PFSK-1 (cell line): ENCODE data around the gene MYL6B.

Experiments used
- FOXP2 ChIP-seq: optimal IDR thresholded peaks from 2 replicates; pipeline ENCODE3; 2011; ENCODE audit warnings: borderline replicate concordance, control low read depth, inconsistent platforms; ENCODE audit not compliant: insufficient read depth; ENCODE audit errors: extremely low read length, extremely low read depth
- POLR2AphosphoS5 ChIP-seq: IDR thresholded peaks from 2 replicates; pipeline ENCODE4 v1.6.1; 2012; ENCODE audit warnings: low read depth, mild to moderate bottlenecking, control low read depth, low read length, moderate library complexity
- SIN3A ChIP-seq: IDR thresholded peaks from 2 replicates; pipeline ENCODE4 v1.6.1; 2012; ENCODE audit warnings: mild to moderate bottlenecking, low read length, moderate library complexity, borderline replicate concordance; ENCODE audit not compliant: insufficient read depth
- TAF1 ChIP-seq: IDR thresholded peaks from 2 replicates; pipeline ENCODE4 v1.6.1; 2012; ENCODE audit warnings: low read length, control low read depth, borderline replicate concordance; ENCODE audit not compliant: insufficient read depth
- TF ChIP-seq, protein P1 (sequence below), 2 experiments: IDR thresholded peaks; 2 replicates each; pipeline versions ENCODE4 v1.6.1 to v1.8.0; 2011 to 2012; ENCODE audit warnings: low read depth in 2 of 2, low read length in 2 of 2, control low read depth in 1 of 2, inconsistent platforms in 1 of 2, mild to moderate bottlenecking in 1 of 2, moderate library complexity in 1 of 2; ENCODE audit not compliant: insufficient read depth in 1 of 2

The MYL6B gene

DNA sequence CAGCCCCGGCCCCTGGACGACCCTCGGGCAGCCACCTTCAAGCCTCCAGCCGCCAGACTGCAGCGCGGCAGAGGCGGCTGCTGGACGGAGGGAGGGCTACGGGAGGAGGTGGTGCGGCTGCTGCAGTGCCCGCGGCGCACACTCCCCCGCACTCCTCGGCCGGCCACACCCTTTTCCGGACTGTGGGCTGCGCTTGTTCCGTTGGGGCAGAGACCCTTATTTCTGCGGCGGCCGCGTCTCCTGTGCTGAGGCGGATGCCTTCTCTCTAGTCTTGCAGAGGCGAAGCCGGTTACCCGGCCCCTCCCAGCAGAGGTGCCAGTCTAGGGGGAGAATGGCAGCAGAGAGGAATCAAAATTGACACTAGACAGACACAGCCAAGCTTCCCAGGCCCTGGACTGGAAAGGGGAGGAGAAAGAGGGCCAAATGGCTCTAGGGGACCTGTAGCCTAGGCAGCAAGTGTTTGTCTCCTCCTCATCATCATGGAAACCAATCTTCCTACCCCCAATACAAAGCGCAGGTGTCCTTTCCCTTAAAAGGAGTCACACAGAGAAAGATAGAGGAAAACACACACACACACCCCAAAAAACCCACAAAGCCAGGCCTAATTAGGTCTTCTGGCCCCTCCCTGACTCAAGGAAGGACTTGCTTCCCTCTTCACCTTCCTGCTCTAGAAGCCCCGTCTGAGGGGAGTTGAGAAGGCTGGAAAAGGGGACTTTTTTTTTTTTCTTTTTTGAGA, 23.0 kb upstream of the MYL6B start:
- TF ChIP-seq POLR2AphosphoS5 = peak; percentile 71
- peak; percentile 51; the same call in 1 of the 2 replicates for TF ChIP-seq SIN3A
- TF ChIP-seq TAF1 = peak; percentile 59; the same call in 1 of the 2 replicates
- TF ChIP-seq, protein P1, sequence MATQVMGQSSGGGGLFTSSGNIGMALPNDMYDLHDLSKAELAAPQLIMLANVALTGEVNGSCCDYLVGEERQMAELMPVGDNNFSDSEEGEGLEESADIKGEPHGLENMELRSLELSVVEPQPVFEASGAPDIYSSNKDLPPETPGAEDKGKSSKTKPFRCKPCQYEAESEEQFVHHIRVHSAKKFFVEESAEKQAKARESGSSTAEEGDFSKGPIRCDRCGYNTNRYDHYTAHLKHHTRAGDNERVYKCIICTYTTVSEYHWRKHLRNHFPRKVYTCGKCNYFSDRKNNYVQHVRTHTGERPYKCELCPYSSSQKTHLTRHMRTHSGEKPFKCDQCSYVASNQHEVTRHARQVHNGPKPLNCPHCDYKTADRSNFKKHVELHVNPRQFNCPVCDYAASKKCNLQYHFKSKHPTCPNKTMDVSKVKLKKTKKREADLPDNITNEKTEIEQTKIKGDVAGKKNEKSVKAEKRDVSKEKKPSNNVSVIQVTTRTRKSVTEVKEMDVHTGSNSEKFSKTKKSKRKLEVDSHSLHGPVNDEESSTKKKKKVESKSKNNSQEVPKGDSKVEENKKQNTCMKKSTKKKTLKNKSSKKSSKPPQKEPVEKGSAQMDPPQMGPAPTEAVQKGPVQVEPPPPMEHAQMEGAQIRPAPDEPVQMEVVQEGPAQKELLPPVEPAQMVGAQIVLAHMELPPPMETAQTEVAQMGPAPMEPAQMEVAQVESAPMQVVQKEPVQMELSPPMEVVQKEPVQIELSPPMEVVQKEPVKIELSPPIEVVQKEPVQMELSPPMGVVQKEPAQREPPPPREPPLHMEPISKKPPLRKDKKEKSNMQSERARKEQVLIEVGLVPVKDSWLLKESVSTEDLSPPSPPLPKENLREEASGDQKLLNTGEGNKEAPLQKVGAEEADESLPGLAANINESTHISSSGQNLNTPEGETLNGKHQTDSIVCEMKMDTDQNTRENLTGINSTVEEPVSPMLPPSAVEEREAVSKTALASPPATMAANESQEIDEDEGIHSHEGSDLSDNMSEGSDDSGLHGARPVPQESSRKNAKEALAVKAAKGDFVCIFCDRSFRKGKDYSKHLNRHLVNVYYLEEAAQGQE (IDR thresholded peaks at IDR 0.05; ENCODE audit: insufficient read depth in 1 of 2, low read depth in 2 of 2, low read length in 2 of 2) = no peak
- TF ChIP-seq FOXP2 = peak; percentile 91

DNA sequence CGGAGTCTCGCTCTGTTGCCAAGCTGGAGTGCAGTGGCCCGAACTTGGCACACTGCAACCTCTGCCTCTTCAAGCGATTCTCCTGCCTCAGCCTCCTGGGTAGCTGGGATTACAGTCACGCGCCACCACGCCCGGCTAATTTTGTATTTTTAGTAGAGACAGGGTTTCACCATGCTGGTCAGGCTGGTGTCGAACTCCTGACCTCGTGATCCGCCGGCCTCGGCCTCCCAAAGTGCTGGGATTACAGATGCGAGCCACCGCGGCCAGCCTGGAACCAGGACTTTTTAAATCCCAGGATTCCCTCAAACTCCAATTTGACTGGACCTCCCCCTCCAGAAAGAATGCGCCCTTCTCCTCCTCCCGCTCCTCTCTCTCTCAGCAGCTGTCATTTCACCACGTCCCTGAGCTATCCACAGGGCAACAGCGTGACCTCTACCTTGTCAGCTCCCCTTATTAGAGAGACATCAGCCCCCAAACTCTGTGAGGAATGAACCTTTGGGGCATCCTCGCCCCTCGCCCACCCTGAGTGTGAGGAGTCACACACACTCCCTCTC, 22.4 kb upstream of the MYL6B start:
- TF ChIP-seq, protein P1 (IDR thresholded peaks at IDR 0.05; ENCODE audit: insufficient read depth in 1 of 2, low read depth in 2 of 2, low read length in 2 of 2) = no peak
- TF ChIP-seq POLR2AphosphoS5 (no peak), FOXP2 (no peak), SIN3A (no peak), TAF1 (no peak)

DNA sequence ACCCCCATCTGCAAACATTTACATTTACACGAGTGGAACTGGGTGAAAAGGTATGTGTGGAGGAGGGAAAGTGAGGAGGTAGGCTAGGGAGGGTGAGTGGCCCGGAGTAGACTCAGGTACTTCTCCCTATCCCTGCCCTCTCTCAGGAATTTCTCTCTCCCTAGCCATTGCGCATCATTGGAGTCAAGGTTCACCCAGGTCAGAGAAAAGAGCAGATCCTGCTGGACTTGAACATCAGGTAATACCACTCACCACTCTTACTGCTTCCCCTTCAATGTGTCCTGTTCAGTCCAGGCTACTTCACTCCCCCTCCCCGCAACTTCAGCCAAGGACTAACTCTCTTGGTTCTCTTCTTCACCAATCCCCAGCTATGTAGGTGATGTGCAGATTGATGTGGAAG, 21.5 kb upstream of the MYL6B start:
- TF ChIP-seq SIN3A = no peak
- TF ChIP-seq FOXP2 = no peak
- no peak for TF ChIP-seq TAF1
- no peak for TF ChIP-seq POLR2AphosphoS5
- TF ChIP-seq, protein P1 (IDR thresholded peaks at IDR 0.05; ENCODE audit: insufficient read depth in 1 of 2, low read depth in 2 of 2, low read length in 2 of 2) = no peak

DNA sequence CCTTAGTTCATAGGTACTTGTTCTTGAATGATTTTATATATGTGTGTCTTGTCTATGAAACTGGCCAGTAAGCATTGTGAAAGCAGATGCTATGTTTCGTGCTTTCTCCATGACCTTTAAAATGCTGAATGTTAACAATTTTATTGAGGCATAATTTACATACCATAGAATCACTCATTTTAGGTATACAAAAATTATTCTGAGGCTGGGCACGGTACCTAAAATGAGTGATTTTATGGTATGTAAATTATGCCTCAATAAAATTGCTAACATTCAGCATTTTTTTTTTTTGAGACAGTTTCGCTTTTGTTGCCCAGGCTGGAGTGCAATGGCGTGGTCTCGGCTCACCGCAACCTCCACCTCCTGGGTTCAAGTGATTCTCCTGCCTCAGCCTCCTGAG, 17.5 kb upstream of the MYL6B start:
- no peak for TF ChIP-seq FOXP2
- TF ChIP-seq TAF1 = no peak
- TF ChIP-seq, protein P1 (IDR thresholded peaks at IDR 0.05; ENCODE audit: insufficient read depth in 1 of 2, low read depth in 2 of 2, low read length in 2 of 2) = no peak
- TF ChIP-seq SIN3A = no peak
- no peak for TF ChIP-seq POLR2AphosphoS5
